Skeletal muscle tissue (tissue), 4 donors: ENCODE data around the gene NAPSA. TPM values are rescaled to one million over a fixed set of nuclear protein-coding genes. Genes with fewer than 3 reads are reported as not detected.

Experiments
- H3K27ac ChIP-seq: one replicate; pipeline ENCODE4 v1.7.0; 2013; ENCODE audit warnings: mild to moderate bottlenecking, low read depth, low read length, inconsistent platforms
- H3K27me3 ChIP-seq, 3 donors: one replicate each; pipeline ENCODE4 v1.7.0; 2013; ENCODE audit warnings: low read length in 3 of 3; ENCODE audit not compliant: control insufficient read depth in 3 of 3, insufficient read depth in 3 of 3
- H3K36me3 ChIP-seq, 3 donors: one replicate each; pipeline ENCODE4 v1.7.0; 2013; ENCODE audit warnings: low read length in 3 of 3; ENCODE audit not compliant: control insufficient read depth in 3 of 3, insufficient read depth in 3 of 3
- H3K4me1 ChIP-seq, 3 donors: one replicate each; pipeline ENCODE4 v1.7.0; 2013; ENCODE audit warnings: low read length in 3 of 3, mild to moderate bottlenecking in 3 of 3; ENCODE audit not compliant: control insufficient read depth in 3 of 3, insufficient read depth in 3 of 3
- H3K4me3 ChIP-seq, 3 donors: one replicate each; pipeline ENCODE4 v1.7.0; 2013; ENCODE audit warnings: low read length in 3 of 3
- H3K9ac ChIP-seq, 3 donors: one replicate each; pipeline ENCODE4 v1.7.0; 2013; ENCODE audit warnings: low read length in 3 of 3, mild to moderate bottlenecking in 3 of 3, moderate library complexity in 2 of 3, low read depth in 1 of 3
- H3K9me3 ChIP-seq, 3 donors: one replicate each; pipeline ENCODE4 v1.7.0; 2013; ENCODE audit warnings: low read length in 3 of 3; ENCODE audit not compliant: control insufficient read depth in 3 of 3
- total RNA-seq: library from RNA; depleted of rRNA; stranded (reverse); fragments of >200 nt; gene quantifications from one replicate; pipeline ENCODE4 v1.2.3, GENCODE V29; 2014
- donor health status: Osteomylitis.

Gene NAPSA
- total RNA-seq, 1 donor from 2014 or later = not detected

GRCh38 chr19:50319156-50319555, 46.3 kb downstream of the NAPSA start:
- no peaks in the 10 kb centered on the region for H3K4me1 ChIP-seq

DNA sequence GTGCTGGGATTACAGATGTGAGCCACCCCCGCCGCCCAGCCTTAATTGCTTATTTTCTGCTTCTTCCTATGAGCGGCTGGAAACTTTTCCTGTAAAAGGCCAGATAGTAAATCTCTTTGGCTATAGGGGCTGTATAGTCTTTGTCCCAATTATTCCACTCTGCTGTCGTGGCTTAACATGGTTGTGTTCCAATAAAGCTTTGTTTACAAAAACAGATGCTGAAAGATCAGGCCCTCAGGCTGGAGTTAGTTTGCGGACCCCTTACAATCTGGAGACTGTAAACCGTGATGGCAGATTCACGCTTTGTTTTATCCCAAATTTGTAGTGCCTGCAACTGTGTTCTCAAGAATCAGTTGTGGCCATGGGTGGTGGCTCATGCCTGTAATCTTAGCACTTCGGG, 47.0 kb downstream of the NAPSA start:
- Histone ChIP-seq H3K27ac (no peak overlapping the region), H3K27me3 (peaks cover 16 to 29% (median 27%) of the 10 kb centered on the region in 3 donors), H3K4me1 (no peaks in the 10 kb centered on the region), H3K9me3 (no peaks in the 10 kb centered on the region), H3K9ac (no peak overlapping the region), H3K36me3 (no peaks in the 10 kb centered on the region), H3K4me3 (no peak overlapping the region)

More at GRCh38 chr19:50319156-50319555, 46.3 kb downstream of the NAPSA start:
- no peaks in the 10 kb centered on the region for H3K36me3 ChIP-seq
- H3K27ac ChIP-seq = no peak overlapping the region
- no peaks in the 10 kb centered on the region for H3K9me3 ChIP-seq
- H3K27me3 ChIP-seq = peaks cover 13 to 26% (median 21%) of the 10 kb centered on the region in 3 donors
- no peak overlapping the region for H3K9ac ChIP-seq
- no peak overlapping the region for H3K4me3 ChIP-seq

DNA sequence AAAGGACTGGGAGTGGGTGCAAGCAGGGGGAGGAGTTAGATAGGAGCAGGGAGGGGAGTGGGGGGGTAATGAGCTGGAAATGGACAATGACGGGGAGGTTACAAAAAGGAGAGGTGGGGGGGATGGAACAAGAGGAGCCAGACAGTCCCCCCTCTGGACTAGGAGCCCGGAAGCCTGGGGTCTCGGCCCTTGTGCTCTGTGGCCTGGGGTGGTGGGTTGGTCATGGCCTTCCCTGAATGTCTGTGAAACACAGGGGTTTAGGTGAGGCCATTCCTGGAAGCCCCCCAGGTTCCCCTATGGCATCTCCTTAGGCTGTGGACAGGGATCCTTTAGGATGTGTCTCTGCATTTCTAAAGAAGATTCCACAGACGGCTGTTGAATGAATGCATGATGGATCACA, 48.3 kb downstream of the NAPSA start:
- H3K9ac ChIP-seq = no peak overlapping the region
- H3K27ac ChIP-seq = no peak overlapping the region
- H3K4me3 ChIP-seq = no peak overlapping the region
- no peaks in the 10 kb centered on the region for H3K9me3 ChIP-seq
- no peaks in the 10 kb centered on the region for H3K36me3 ChIP-seq
- H3K27me3 ChIP-seq = peaks cover 22 to 41% (median 38%) of the 10 kb centered on the region in 3 donors
- H3K4me1 ChIP-seq = no peaks in the 10 kb centered on the region

- Histone ChIP-seq H3K4me3 (no peak overlapping the region), H3K27me3 (peaks cover 29 to 49% (median 46%) of the 10 kb centered on the region in 3 donors), H3K36me3 (no peaks in the 10 kb centered on the region), H3K4me1 (no peaks in the 10 kb centered on the region), H3K9me3 (no peaks in the 10 kb centered on the region), H3K27ac (no peak overlapping the region), H3K9ac (no peak overlapping the region)
These were observed 49.5 kb downstream of the NAPSA start for GRCh38 chr19:50315773-50316448.

DNA sequence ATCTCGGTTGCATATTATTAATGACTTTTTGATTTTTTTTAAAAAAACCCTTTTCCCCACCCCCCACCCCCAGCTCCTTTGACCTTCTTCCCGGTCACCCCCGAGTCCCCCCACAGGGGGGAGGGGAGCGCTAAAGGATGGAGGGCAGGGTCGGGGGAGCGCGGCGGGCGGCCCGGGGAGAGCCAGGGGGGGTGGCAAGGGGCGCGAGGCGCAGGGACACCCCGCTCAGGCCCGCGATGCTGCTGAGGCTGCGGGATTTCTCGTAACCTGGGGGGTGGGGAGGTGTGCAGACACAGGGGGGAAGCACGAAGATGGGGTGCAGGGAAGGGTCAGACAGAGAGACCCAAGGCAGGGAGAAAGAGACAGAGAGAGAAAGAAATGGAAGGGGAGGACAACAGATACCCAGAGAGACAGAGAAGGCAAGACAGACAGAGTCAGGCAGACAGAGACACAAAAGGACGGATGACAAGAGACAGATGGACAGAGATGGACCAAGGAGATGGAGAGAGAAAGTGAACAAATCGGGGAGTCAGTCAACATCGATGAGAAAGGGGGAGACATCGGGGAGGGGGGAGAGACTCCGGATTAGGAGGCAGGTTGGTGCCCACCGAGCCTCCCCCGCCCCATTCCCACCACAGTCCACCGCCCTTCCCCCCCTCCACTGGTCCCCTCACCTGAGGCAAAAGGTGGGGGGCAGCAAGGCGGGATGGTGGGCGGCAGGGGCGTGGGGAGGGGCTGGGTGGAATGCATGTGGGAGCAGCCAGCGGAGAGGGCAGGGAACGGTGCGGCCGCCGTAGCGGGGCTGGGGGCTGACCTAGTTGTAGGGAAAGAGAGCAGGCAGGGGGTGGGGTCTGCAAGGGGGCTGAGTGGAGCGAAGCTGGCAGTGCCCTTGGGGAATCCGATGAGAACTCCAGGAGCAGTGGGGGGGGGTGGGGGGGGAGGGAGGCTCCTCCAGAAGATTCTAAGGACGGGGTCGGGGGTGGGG, 50.4 kb downstream of the NAPSA start:
- Histone ChIP-seq H3K4me3 (no peak overlapping the region), H3K9me3 (no peaks in the 10 kb centered on the region), H3K27me3 (peaks cover 36 to 56% (median 54%) of the 10 kb centered on the region in 3 donors), H3K27ac (no peak overlapping the region), H3K4me1 (no peaks in the 10 kb centered on the region), H3K36me3 (peaks cover 0 to 4% (median 0%) of the 10 kb centered on the region in 3 donors), H3K9ac (no peak overlapping the region)

DNA sequence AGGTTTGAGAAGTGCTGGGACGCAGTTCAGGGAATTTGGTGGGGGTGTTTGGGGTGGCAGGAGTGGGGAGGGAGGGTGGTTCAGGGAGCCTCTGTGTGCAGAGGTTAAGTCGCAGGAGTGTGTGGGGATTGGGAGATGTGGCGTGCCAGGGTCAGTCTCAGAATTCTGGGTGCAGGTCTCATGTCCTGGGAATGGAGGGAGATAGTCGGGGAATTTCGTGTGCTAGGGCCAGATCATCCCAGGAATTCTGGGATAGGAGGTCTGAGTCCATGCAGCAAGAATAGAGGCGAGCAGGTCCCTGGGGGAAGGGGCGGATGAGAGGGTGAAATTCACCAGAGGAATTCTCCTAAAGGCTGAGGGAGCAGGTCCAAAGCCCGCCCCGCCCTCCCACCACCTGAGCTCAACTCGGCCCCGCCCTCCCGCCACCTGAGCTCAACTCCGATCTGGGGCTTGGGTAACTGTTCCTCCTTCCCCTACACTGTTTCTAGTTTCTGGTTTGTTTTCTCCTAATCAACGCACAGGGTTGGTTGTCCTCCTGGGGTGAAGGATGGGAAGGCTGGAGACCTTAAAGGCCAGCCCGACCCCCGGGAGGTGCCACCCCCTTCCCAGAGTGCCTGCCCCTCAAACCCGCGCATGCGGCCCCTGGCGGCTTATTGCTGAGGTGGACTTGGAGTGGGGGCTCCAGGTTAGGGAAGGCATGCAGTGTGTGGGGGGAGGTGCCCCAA, 51.5 kb downstream of the NAPSA start:
- Histone ChIP-seq H3K4me1 (no peaks in the 10 kb centered on the region), H3K9ac (no peak overlapping the region), H3K36me3 (peaks cover 1 to 4% (median 3%) of the 10 kb centered on the region in 3 donors), H3K4me3 (no peak overlapping the region), H3K27me3 (peaks cover 39 to 55% (median 53%) of the 10 kb centered on the region in 3 donors), H3K9me3 (no peaks in the 10 kb centered on the region), H3K27ac (no peak overlapping the region)

DNA sequence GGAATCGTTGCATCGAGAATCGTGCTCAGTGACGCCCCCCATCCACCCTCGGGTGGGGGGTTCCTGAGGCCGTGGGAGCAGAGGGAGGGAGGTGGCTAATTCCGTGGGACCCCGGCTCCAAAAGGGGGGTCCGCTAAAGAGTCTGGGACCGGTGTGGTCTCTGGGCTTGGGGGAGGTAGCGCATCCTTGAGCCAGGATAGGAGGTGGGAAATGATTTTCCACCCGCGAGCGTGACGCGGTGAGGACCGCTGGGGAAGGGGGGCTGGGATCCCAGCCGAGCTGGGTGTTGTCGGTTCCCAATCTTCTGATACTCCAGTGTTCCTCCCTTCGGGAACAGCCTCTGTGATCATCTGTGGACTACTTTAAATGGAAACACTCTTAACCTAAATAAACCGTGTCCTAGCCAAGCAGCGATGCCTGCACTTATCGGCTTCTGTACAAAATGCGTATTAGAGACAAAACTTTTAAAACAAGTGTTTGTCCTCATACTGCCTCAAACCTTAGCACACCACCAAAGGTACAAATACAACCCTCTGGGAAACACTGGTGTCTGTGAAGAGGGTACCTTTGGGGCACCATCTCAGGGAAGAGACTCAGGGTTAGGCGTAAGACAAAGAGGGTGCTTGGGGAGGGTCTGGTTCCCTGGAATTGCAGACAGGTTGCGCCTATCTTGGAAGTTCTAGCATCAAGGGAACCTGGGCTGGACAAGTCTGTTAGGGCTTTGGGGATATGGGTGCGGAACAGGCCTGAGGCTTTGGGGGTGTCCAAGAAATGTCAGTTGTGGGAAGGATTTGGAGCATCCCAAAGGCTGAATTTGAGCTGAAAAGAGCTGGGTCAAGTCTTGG, 52.2 kb downstream of the NAPSA start:
- Histone ChIP-seq H3K9ac (no peak overlapping the region), H3K9me3 (no peaks in the 10 kb centered on the region), H3K4me1 (no peaks in the 10 kb centered on the region), H3K4me3 (no peak overlapping the region), H3K27me3 (peaks cover 39 to 57% (median 53%) of the 10 kb centered on the region in 3 donors), H3K27ac (no peak overlapping the region), H3K36me3 (peaks cover 5 to 10% (median 5%) of the 10 kb centered on the region in 3 donors)

DNA sequence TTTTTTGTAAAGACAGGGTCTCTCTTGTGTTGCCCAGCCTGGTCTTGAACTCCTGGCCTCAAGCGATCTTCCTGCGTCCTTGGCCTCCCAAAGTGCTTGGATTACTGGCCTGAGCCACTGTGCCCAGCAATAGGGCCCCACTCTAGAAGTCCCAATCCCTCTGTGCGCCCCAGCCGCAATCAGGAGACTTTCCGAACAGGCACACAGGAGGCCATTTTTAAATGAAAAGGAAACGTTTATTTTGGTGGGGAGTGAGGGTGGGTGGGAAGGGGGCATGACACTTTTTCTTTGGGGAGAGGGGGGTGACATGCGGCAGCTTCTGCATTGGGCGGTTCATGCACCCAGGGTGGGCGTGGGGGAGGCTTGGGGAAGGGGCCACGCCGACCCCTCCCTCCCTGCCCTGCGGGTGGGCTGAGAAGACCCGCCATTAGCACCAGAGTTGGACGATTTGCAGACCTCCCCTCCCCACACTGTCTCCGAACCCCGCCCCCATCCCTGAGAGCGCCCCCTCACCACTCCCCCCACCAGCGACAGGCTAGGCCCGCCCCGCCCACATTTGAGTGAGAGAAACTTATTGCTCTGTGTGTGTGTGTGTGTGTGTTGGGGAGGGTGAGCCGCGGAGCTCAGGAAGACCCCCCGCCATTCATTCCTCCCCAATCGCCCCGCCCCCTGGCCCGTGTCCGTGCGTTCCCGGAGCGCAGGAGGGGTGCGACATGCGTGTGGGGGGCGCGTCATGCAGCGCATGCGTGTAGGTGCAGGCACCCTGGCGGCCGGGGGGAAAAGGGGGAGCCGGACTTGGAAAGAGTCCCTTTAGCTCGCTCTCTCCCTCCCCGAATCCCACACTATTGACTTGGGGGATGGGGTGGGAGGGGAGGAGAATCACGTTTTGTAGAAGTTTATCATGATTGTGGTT, 53.5 kb downstream of the NAPSA start:
- Histone ChIP-seq H3K4me3 (no peak overlapping the region), H3K36me3 (peaks cover 8 to 20% (median 11%) of the 10 kb centered on the region in 3 donors), H3K27ac (no peak overlapping the region), H3K27me3 (peaks cover 39 to 51% (median 49%) of the 10 kb centered on the region in 3 donors), H3K9ac (no peak overlapping the region), H3K4me1 (no peaks in the 10 kb centered on the region), H3K9me3 (peaks cover 2 to 9% (median 5%) of the 10 kb centered on the region in 3 donors)
